Mesenchymal stem cell (in vitro differentiated cells and primary cell): Measurements from ENCODE around the gene NPAS3.
A peak's percentile ranks its signal among the peaks of the same experiment; 100 is the strongest.

Experiments used
- DNase-seq: peaks from one replicate; pipeline ENCODE4 v3.0.0-alpha.2; 2013
- H2AFZ ChIP-seq: one replicate; pipeline ENCODE4 v1.6.1; 2013; ENCODE audit warnings: low read depth, mild to moderate bottlenecking, control low read depth, inconsistent platforms, low read length, moderate library complexity
- H2AK5ac ChIP-seq: 2 replicates; pipeline ENCODE4 v1.6.1; 2013; ENCODE audit warnings: low read length, moderate library complexity, mild to moderate bottlenecking, inconsistent platforms; ENCODE audit not compliant: severe bottlenecking
- H2BK120ac ChIP-seq: one replicate; pipeline ENCODE4 v1.6.1; 2013; ENCODE audit warnings: low read depth, mild to moderate bottlenecking, inconsistent platforms, low read length, moderate library complexity
- H2BK12ac ChIP-seq, 2 experiments: one replicate each; pipeline ENCODE4 v1.6.1; 2013; ENCODE audit warnings: inconsistent platforms in 2 of 2, low read length in 2 of 2, mild to moderate bottlenecking in 2 of 2, moderate library complexity in 2 of 2, control low read depth in 1 of 2
- H2BK15ac ChIP-seq: one replicate; pipeline ENCODE4 v1.6.1; 2013; ENCODE audit warnings: mild to moderate bottlenecking, low read depth, inconsistent platforms; ENCODE audit not compliant: poor library complexity, severe bottlenecking
- H2BK5ac ChIP-seq: 2 replicates; pipeline ENCODE4 v1.6.1; 2013; ENCODE audit warnings: low read depth, mild to moderate bottlenecking, low read length, control low read depth, inconsistent platforms; ENCODE audit not compliant: poor library complexity, severe bottlenecking
- H3K14ac ChIP-seq, 2 experiments: one replicate each; pipeline ENCODE4 v1.6.1; 2013; ENCODE audit warnings: inconsistent platforms in 2 of 2, low read length in 2 of 2, control low read depth in 1 of 2, mild to moderate bottlenecking in 1 of 2, moderate library complexity in 1 of 2
- H3K18ac ChIP-seq, 2 experiments: one replicate each; pipeline ENCODE4 v1.6.1; 2013; ENCODE audit warnings: inconsistent platforms in 2 of 2, low read length in 2 of 2, control low read depth in 1 of 2, low read depth in 1 of 2, mild to moderate bottlenecking in 1 of 2
- H3K23ac ChIP-seq, 2 experiments: one replicate each; pipeline ENCODE4 v1.6.1; 2013; ENCODE audit warnings: inconsistent platforms in 2 of 2, low read length in 2 of 2, mild to moderate bottlenecking in 2 of 2, moderate library complexity in 2 of 2, control low read depth in 1 of 2
- H3K27ac ChIP-seq: 2 replicates; pipeline ENCODE4 v1.5.1; 2013; ENCODE audit warnings: mild to moderate bottlenecking, moderate library complexity, low read length, control low read depth, inconsistent platforms; ENCODE audit not compliant: poor library complexity, severe bottlenecking
- H3K27me3 ChIP-seq, 2 experiments: 2 replicates each; pipeline versions ENCODE4 v1.6.1 to v1.7.0; 2013; ENCODE audit warnings: low read length in 2 of 2, mild to moderate bottlenecking in 2 of 2, moderate library complexity in 2 of 2, control low read depth in 1 of 2, inconsistent platforms in 1 of 2; ENCODE audit not compliant: control insufficient read depth in 1 of 2, insufficient read depth in 1 of 2
- H3K36me3 ChIP-seq, 2 experiments: 2 replicates each; pipeline versions ENCODE4 v1.6.1 to v1.7.0; 2013; ENCODE audit warnings: low read length in 2 of 2, control low read depth in 1 of 2, inconsistent platforms in 1 of 2, low read depth in 1 of 2, mild to moderate bottlenecking in 1 of 2; ENCODE audit not compliant: insufficient read depth in 2 of 2, control insufficient read depth in 1 of 2
- H3K4ac ChIP-seq, 2 experiments: one replicate each; pipeline ENCODE4 v1.6.1; 2013; ENCODE audit warnings: inconsistent platforms in 2 of 2, low read length in 2 of 2, mild to moderate bottlenecking in 2 of 2, moderate library complexity in 2 of 2, control low read depth in 1 of 2, low read depth in 1 of 2
- H3K4me1 ChIP-seq: 2 replicates; pipeline ENCODE4 v1.6.1; 2013; ENCODE audit warnings: low read depth, low read length, control low read depth; ENCODE audit not compliant: control insufficient read depth, insufficient read depth
- H3K4me2 ChIP-seq: 2 replicates; pipeline ENCODE4 v1.6.1; 2013; ENCODE audit warnings: low read length, mild to moderate bottlenecking, inconsistent platforms; ENCODE audit not compliant: poor library complexity, severe bottlenecking
- H3K4me3 ChIP-seq, 2 experiments: 2 replicates each; pipeline versions ENCODE4 v1.5.1 to v1.7.0; 2013; ENCODE audit warnings: low read length in 2 of 2, mild to moderate bottlenecking in 2 of 2, control low read depth in 1 of 2, low read depth in 1 of 2; ENCODE audit not compliant: insufficient read depth in 1 of 2
- H3K79me1 ChIP-seq: replicated peaks from 2 replicates; pipeline ENCODE4 v1.6.1; 2013; ENCODE audit warnings: mild to moderate bottlenecking, control low read depth, low read length, inconsistent platforms; ENCODE audit not compliant: poor library complexity, severe bottlenecking
- H3K9ac ChIP-seq: 2 replicates; pipeline ENCODE4 v1.7.0; 2013; ENCODE audit warnings: mild to moderate bottlenecking, low read length, moderate library complexity
- H3K9me3 ChIP-seq: 2 replicates; pipeline ENCODE4 v1.7.0; 2013; ENCODE audit warnings: mild to moderate bottlenecking, low read length; ENCODE audit not compliant: control insufficient read depth
- H4K8ac ChIP-seq: one replicate; pipeline ENCODE4 v1.6.1; 2013; ENCODE audit warnings: inconsistent platforms, mild to moderate bottlenecking, low read length, moderate library complexity
- H4K91ac ChIP-seq: one replicate; pipeline ENCODE4 v1.6.1; 2013; ENCODE audit warnings: mild to moderate bottlenecking, low read length, inconsistent platforms
- WGBS: methylation state at CpG from one replicate; pipeline ENCODE4 v1.1.7; 2013; ENCODE audit warnings: mixed read lengths; 5-methylcytosine and 5-hydroxymethylcytosine counted together

Gene NPAS3

DNA sequence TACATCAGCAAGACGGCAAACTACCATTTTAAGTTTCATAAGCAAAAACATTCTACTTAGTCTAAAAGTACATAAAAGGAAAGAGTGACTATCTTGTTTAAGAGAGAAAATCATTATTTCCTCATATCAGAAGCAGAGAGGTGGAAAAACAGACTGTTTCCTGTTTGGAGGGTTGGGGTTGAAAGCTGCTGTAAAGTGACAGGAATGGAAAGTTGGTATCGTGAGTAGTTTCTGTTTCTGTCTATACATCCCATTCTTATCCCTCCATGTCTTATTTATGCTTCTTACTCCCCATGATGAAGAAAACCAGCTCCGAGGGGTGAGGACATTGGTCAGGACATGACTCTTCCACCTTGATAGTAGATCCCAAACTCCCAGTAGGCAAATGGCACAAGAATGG lies 795.7 kb downstream of the NPAS3 start:
- H3K9me3 ChIP-seq = no peaks in the 10 kb centered on the region

DNA sequence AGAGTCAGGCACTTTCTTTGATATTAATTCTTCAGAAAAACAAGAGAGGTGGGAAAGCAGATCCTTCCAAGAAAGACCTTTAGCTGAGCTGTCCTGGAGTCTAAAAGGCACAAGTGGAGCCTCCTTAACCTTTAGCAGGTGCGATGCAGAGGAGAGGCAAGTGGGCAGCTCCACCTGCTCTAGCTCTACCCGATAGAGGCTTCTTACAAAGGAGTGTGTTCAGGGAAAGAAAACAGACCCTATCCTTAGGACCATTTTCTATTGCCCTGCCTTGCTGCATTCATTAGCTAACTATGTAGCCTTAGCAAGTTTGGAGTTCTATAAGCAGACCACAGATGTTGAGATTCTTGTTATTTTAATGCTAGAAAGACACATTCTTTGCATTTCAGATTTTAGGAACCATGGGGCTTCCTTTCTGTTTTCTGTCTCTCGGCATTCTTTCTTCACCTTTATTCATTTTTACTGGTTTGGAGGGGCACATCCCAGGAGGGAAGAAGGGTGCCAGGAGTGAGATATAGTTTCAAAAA lies 797.7 kb downstream of the NPAS3 start:
- WGBS = 100% methylated on average over 1 of the region's 3 CpGs
- no peak for DNase-seq
- H3K36me3 ChIP-seq = no peaks in the 10 kb centered on the region
- no peak overlapping the region for H3K4me3 ChIP-seq
- H2BK12ac ChIP-seq = no peak overlapping the region
- H2BK15ac ChIP-seq = no peak overlapping the region
- no peak overlapping the region for H2BK120ac ChIP-seq
- no peaks in the 10 kb centered on the region for H3K27me3 ChIP-seq
- peaks cover 4% of the 10 kb centered on the region for H3K4me1 ChIP-seq
- H3K23ac ChIP-seq = no peak overlapping the region
- no peaks in the 10 kb centered on the region for H3K9me3 ChIP-seq
- H3K9ac ChIP-seq = no peak overlapping the region
- no peak overlapping the region for H3K4ac ChIP-seq
- H2BK5ac ChIP-seq = no peak overlapping the region
- no peak overlapping the region for H2AK5ac ChIP-seq
- H3K79me1 ChIP-seq = no peaks in the 10 kb centered on the region
- no peak overlapping the region for H4K91ac ChIP-seq
- no peak overlapping the region for H4K8ac ChIP-seq
- no peak overlapping the region for H3K4me2 ChIP-seq
- H3K14ac ChIP-seq = no peak overlapping the region
- H3K18ac ChIP-seq = no peak overlapping the region
- H2AFZ ChIP-seq = no peak overlapping the region
- no peak overlapping the region for H3K27ac ChIP-seq

More for the DNA sequence above, 795.7 kb downstream of the NPAS3 start:
- peak; percentile 19 for DNase-seq
- no peak overlapping the region for H4K91ac ChIP-seq
- H2BK5ac ChIP-seq = no peak overlapping the region
- no peak overlapping the region for H2AFZ ChIP-seq
- no peaks in the 10 kb centered on the region for H3K36me3 ChIP-seq
- no peak overlapping the region for H3K23ac ChIP-seq
- no peak overlapping the region for H4K8ac ChIP-seq
- no peak overlapping the region for H2BK120ac ChIP-seq
- no peak overlapping the region for H2AK5ac ChIP-seq
- H3K4me3 ChIP-seq = no peak overlapping the region
- no peaks in the 10 kb centered on the region for H3K79me1 ChIP-seq
- no peak overlapping the region for H3K4ac ChIP-seq
- WGBS = 75% methylated on average over 2 of the region's 3 CpGs
- no peak overlapping the region for H2BK12ac ChIP-seq
- no peak overlapping the region for H3K27ac ChIP-seq
- H3K14ac ChIP-seq = no peak overlapping the region
- no peak overlapping the region for H2BK15ac ChIP-seq
- H3K18ac ChIP-seq = no peak overlapping the region
- H3K27me3 ChIP-seq = no peaks in the 10 kb centered on the region
- no peak overlapping the region for H3K9ac ChIP-seq
- H3K4me2 ChIP-seq = no peak overlapping the region
- peaks cover 4% of the 10 kb centered on the region for H3K4me1 ChIP-seq

DNA sequence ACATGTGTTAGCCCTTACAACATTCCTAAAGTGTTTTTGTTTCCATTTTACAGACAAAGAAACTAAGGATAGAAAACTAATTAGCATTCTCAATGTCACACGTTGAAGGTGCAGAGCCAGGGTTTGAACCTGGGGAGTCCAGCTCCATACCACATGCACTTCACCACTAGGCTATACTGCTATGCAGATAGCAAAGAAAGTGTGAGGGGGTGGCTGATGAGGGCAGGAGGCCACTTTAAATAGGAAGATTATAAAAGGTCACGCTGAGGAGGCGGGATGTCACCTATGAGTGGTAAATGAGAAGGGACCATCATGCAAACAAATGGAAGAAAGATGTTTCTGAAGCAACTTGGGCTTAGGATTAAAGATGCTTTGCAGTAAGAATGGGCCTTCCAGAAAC lies 798.3 kb downstream of the NPAS3 start:
- Histone ChIP-seq H3K4ac (no peak overlapping the region), H3K9ac (no peak overlapping the region), H3K18ac (no peak overlapping the region), H3K4me1 (peaks cover 4% of the 10 kb centered on the region), H3K4me3 (no peak overlapping the region), H2AFZ (no peak overlapping the region), H3K14ac (no peak overlapping the region), H3K27me3 (no peaks in the 10 kb centered on the region), H2AK5ac (no peak overlapping the region), H2BK5ac (no peak overlapping the region), H2BK12ac (no peak overlapping the region), H3K79me1 (no peaks in the 10 kb centered on the region), H2BK15ac (no peak overlapping the region), H3K36me3 (no peaks in the 10 kb centered on the region), H3K23ac (no peak overlapping the region), H3K4me2 (no peak overlapping the region), H3K27ac (no peak overlapping the region), H4K8ac (no peak overlapping the region), H3K9me3 (no peaks in the 10 kb centered on the region), H4K91ac (no peak overlapping the region), H2BK120ac (no peak overlapping the region)
- WGBS = 100% methylated on average over 2 of the region's 3 CpGs
- no peak for DNase-seq

DNA sequence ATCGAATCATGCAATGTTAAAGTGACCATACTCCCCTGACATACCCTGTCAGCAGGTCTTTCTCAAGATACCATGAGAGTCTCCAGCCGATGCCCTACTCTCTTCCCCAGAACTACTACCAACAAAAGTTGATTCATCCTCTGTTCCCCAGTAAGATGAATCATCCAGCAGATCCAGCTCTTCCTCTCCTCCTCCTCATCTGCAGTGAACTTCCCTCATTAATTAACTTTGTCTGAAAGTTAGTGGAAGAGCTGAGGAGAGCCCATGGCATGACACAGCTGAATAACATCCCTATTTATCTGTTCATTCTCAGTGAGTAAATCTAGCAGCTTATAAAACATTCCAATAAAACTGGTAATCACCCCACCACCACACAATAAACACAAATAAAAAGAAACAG lies 798.8 kb downstream of the NPAS3 start:
- peak overlapping the region; percentile 40 for H3K9ac ChIP-seq
- no peak overlapping the region for H3K4ac ChIP-seq
- peaks cover 4% of the 10 kb centered on the region for H3K4me1 ChIP-seq
- no peak overlapping the region for H3K4me3 ChIP-seq
- no peak overlapping the region for H3K23ac ChIP-seq
- H3K18ac ChIP-seq = no peak overlapping the region
- H2BK12ac ChIP-seq = no peak overlapping the region
- H3K36me3 ChIP-seq = no peaks in the 10 kb centered on the region
- H4K91ac ChIP-seq = no peak overlapping the region
- no peaks in the 10 kb centered on the region for H3K9me3 ChIP-seq
- no peak overlapping the region for H3K14ac ChIP-seq
- H3K27me3 ChIP-seq = no peaks in the 10 kb centered on the region
- H2BK120ac ChIP-seq = no peak overlapping the region
- H3K27ac ChIP-seq = no peak overlapping the region
- H3K79me1 ChIP-seq = no peaks in the 10 kb centered on the region
- H2BK15ac ChIP-seq = no peak overlapping the region
- no peak overlapping the region for H2AFZ ChIP-seq
- WGBS = 27% methylated on average over 2 of the region's 2 CpGs
- H4K8ac ChIP-seq = no peak overlapping the region
- H3K4me2 ChIP-seq = no peak overlapping the region
- DNase-seq = peak; percentile 76
- no peak overlapping the region for H2AK5ac ChIP-seq
- no peak overlapping the region for H2BK5ac ChIP-seq
